Measurements from ENCODE around the gene SOX6.

GRCh38 chr11:16276251-16276650 is 80.1 kb downstream of the SOX6 start:
- no peak for TF ChIP-seq CTCF (IDR thresholded peaks at IDR 0.05)
- no peak for TF ChIP-seq ZFX (IDR thresholded peaks at IDR 0.05; ENCODE audit: borderline replicate concordance)

Measured in 22Rv1 (cell line).